C4-2B (cell line): ENCODE data around the gene TACR1.

ENCODE experiments used
- CTCF ChIP-seq: fragments of 450-650 bp; conservative IDR thresholded peaks from 2 replicates; pipeline ENCODE4 v1.5.1; 2017; ENCODE audit warnings: mild to moderate bottlenecking
- ZFX ChIP-seq: fragments of 450-650 bp; IDR thresholded peaks from 2 replicates; pipeline ENCODE4 v1.6.1; 2017

GRCh38 chr2:75195076-75195691 is 4.1 kb downstream of the TACR1 start:
- TF ChIP-seq CTCF (no peak), ZFX (no peak)
